ENCODE results near the gene CENPS.

DNA sequence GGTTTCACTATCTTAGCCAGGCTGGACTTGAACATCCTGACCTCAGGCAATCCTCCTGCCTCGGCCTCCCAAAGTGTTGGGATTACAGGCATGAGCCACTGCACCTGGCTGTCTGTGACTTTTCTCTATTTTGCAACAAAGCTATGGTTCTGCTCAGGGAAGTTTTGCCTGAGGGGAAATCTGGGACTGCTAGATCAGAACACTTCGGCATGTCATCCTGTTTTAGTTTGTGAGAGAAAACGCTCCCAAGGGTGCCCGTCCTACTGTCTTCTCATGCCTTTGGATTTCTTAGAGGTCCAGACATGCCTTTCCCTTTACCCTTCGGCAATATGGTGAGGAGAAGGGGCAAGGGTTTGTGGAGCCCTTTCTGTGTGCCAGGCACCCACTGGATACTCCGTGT lies 14.0 kb downstream of the CENPS start:
- TF ChIP-seq, protein P1, sequence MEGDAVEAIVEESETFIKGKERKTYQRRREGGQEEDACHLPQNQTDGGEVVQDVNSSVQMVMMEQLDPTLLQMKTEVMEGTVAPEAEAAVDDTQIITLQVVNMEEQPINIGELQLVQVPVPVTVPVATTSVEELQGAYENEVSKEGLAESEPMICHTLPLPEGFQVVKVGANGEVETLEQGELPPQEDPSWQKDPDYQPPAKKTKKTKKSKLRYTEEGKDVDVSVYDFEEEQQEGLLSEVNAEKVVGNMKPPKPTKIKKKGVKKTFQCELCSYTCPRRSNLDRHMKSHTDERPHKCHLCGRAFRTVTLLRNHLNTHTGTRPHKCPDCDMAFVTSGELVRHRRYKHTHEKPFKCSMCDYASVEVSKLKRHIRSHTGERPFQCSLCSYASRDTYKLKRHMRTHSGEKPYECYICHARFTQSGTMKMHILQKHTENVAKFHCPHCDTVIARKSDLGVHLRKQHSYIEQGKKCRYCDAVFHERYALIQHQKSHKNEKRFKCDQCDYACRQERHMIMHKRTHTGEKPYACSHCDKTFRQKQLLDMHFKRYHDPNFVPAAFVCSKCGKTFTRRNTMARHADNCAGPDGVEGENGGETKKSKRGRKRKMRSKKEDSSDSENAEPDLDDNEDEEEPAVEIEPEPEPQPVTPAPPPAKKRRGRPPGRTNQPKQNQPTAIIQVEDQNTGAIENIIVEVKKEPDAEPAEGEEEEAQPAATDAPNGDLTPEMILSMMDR (IDR thresholded peaks at IDR 0.05): no peak
- no peak for TF ChIP-seq POLR2A (IDR thresholded peaks at IDR 0.05)
